Measurements from ENCODE around the gene LMBRD1. TPM values are rescaled to one million over a fixed set of nuclear protein-coding genes. Genes with fewer than 3 reads are reported as not detected.
"Not testable (repeated sequence)": the region's sequence is repeated elsewhere in the genome, so short reads cannot be mapped to it uniquely, and the experiment has no call there.

LMBRD1 gene
- polyA plus RNA-seq, 2 of the 4 experiments (the other 2 are of a cell fraction), result 14.1 to 23.8 TPM

DNA sequence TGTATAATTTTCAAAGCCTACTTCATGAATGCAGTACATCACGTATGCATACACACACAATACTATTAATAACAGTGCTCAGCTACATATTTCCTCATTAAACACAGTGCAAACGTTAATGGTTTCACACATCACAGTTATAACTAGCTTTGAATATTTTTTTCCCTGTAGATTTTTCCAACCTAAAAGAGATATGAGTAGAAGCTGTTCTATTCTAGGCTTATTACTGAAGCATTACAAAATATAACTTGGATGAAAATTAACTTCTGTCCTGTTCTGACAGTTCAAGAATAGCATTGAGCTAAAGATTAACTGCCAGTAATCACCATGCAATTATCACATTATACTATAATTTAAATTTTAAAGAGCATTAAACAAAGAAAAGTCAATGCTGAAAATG is 6.2 kb downstream of the LMBRD1 start:
- no peak overlapping the region for H3K4me3 ChIP-seq
- FAIRE-seq (no peak), DNase-seq (ENCODE audit: low read depth in 1 of 2, low spot score in 1 of 2) (no peak), ATAC-seq (no peak)
- WGBS (ENCODE audit: missing lambda C conversion rate), result 72% methylated on average over 2 of the region's 2 CpGs
- TF ChIP-seq TP53 (CRISPR knock-in tag; IDR thresholded peaks at IDR 0.05) (no peak), EP300 (IDR thresholded peaks at IDR 0.05) (no peak), JUNB (IDR thresholded peaks at IDR 0.05) (no peak), CHD4 (IDR thresholded peaks at IDR 0.05; ENCODE audit: borderline replicate concordance) (no peak), HEYL (CRISPR knock-in tag; IDR thresholded peaks at IDR 0.05) (no peak), POLR2AphosphoS2 (conservative IDR thresholded peaks at IDR 0.05; ENCODE audit: low read length) (no peak), RNF2 (IDR thresholded peaks at IDR 0.05; ENCODE audit: borderline replicate concordance, low read depth) (no peak), HOXB5 (CRISPR knock-in tag; IDR thresholded peaks at IDR 0.05) (no peak), ZC3H11A (IDR thresholded peaks at IDR 0.05) (no peak), KDM5A (IDR thresholded peaks at IDR 0.05) (no peak), PHF8 (IDR thresholded peaks at IDR 0.05; ENCODE audit: borderline replicate concordance, low read depth) (no peak), EHF (CRISPR knock-in tag; IDR thresholded peaks at IDR 0.05) (no peak), CHD2 (IDR thresholded peaks at IDR 0.05; ENCODE audit: low read length, partially characterized antibody) (no peak)
- ChIA-PET CTCF (no interaction called here), POLR2A (no interaction called here)
- H3K9me3 ChIP-seq, result no peaks in the 10 kb centered on the region
- no peak overlapping the region for H3K4me2 ChIP-seq
- no peak overlapping the region for H3K27ac ChIP-seq
- peaks cover 3% of the 10 kb centered on the region; the same call in 1 of the 3 replicates for H3K4me1 ChIP-seq

DNA sequence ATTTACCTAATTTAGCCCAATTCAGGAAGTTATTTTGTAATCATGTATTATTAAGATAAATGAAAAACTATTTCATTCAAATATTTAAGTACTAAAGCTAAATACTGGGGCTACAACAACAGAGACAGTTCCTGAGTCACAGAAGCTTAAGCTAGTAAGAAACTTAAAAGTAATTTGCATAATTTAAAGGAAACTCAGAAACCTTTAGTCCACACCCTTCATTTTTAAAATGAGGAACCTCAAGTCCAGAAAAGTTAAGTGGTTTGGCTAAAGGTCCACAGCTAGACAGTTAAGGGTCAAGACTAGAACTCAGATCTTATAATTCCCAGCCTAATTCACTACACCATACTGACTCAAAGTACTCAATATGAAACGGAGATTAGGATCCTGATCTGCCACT is 7.2 kb downstream of the LMBRD1 start:
- WGBS (ENCODE audit: missing lambda C conversion rate), result 74% methylated on average over 1 of the region's 1 CpG
- no peak overlapping the region for H3K27ac ChIP-seq
- ChIA-PET POLR2A (no interaction called here), CTCF (no interaction called here)
- no peak for DNase-seq (ENCODE audit: low read depth in 1 of 2, low spot score in 1 of 2)
- no peaks in the 10 kb centered on the region for H3K9me3 ChIP-seq
- H3K4me1 ChIP-seq, result no peaks in the 10 kb centered on the region
- no peak overlapping the region for H3K4me2 ChIP-seq
- FAIRE-seq, result no peak
- H3K4me3 ChIP-seq, result no peak overlapping the region
- no peak for TF ChIP-seq CBX2 (IDR thresholded peaks at IDR 0.05; ENCODE audit: borderline replicate concordance, low read depth)
- no peak for TF ChIP-seq ESRRA (IDR thresholded peaks at IDR 0.05; ENCODE audit: borderline replicate concordance, low read length)
- TF ChIP-seq ATOH8 (CRISPR knock-in tag; IDR thresholded peaks at IDR 0.05; ENCODE audit: low read depth), result no peak
- no peak for TF ChIP-seq CHD2 (IDR thresholded peaks at IDR 0.05; ENCODE audit: low read length, partially characterized antibody)
- TF ChIP-seq CHD4 (IDR thresholded peaks at IDR 0.05; ENCODE audit: borderline replicate concordance), result no peak
- no peak for ATAC-seq

GRCh38 chr6:69787436-69787835 is 9.4 kb downstream of the LMBRD1 start:
- H3K27ac ChIP-seq; H3K9me3 ChIP-seq; POLR2A ChIA-PET; FAIRE-seq; DNase-seq (ENCODE audit: low read depth in 1 of 2, low spot score in 1 of 2); H3K4me1 ChIP-seq; ATAC-seq; H3K4me3 ChIP-seq; CTCF ChIA-PET; H3K4me2 ChIP-seq: not testable (repeated sequence)
- 82% methylated on average over 5 of the region's 5 CpGs for WGBS (ENCODE audit: missing lambda C conversion rate)

DNA sequence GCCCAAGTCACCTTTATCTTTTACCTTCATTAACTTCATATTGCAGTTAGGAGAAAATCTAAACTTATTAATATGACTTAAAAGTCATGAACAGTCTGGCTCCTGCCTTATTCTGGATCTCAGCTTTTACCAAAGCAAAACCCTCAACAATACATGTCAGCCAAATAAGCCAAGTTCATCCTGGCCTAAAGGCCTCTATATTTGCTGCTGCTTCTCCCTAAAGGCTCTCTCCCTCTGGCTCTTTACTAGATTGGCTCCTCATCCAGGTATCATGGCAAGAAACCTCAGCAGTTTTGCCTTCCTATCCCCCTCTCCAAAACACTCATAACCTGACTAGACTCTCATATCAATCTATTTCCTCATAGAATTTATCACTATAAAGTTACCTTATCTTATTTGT is 11.1 kb downstream of the LMBRD1 start:
- POLR2A ChIA-PET, result no interaction called here

More for the DNA sequence above, 11.1 kb downstream of the LMBRD1 start:
- CTCF ChIA-PET, result interaction anchor here (0.9 to 1.4 kb wide), 2 partner anchors 9 to 50 kb away, joined by 3 to 4 read pairs; no protein-coding TSS in a partner anchor
- no peak overlapping the region for H3K4me3 ChIP-seq
- TF ChIP-seq PBX3 (IDR thresholded peaks at IDR 0.05), result no peak
- no peak for TF ChIP-seq E2F6 (IDR thresholded peaks at IDR 0.05; ENCODE audit: borderline replicate concordance, low read depth)
- TF ChIP-seq TP53 (CRISPR knock-in tag; IDR thresholded peaks at IDR 0.05), result no peak
- DNase-seq (ENCODE audit: low read depth in 1 of 2, low spot score in 1 of 2) (no peak), ATAC-seq (no peak), FAIRE-seq (no peak)
- H3K4me2 ChIP-seq, result no peak overlapping the region
- H3K9me3 ChIP-seq, result no peaks in the 10 kb centered on the region
- H3K27ac ChIP-seq, result no peak overlapping the region
- peaks cover 8% of the 10 kb centered on the region; the same call in 2 of the 3 replicates for H3K4me1 ChIP-seq
